Suprapubic skin (tissue), 4 donors: ENCODE measurements around the gene TBC1D20.

ENCODE experiments used
- CTCF ChIP-seq, 2 donors: fragments of 200-600 bp in 1 of 2; fragments of 450-650 bp in 1 of 2; sonication (generic) in 1 of 2; IDR thresholded peaks; one replicate each; pipeline ENCODE4 v1.5.1; 2016 to 2019; ENCODE audit warnings: antibody characterized with exemption in 2 of 2, mild to moderate bottlenecking in 1 of 2, moderate library complexity in 1 of 2
- EP300 ChIP-seq: sonication (generic); formaldehyde crosslinking; IDR thresholded peaks from one replicate; pipeline ENCODE4 v1.6.1; 2017; ENCODE audit warnings: antibody characterized with exemption
- POLR2AphosphoS5 ChIP-seq, 3 donors: sonication (generic); formaldehyde crosslinking; IDR thresholded peaks; one replicate each; pipeline ENCODE4 v1.6.1; 2017; ENCODE audit warnings: antibody characterized with exemption in 3 of 3

GRCh38 chr20:400128-400453, 62.2 kb downstream of the TBC1D20 start:
- TF ChIP-seq CTCF (IDR thresholded peaks at IDR 0.05) (no peak), POLR2AphosphoS5 (IDR thresholded peaks at IDR 0.05) (no peak), EP300 (no peak)
